Activated CD4-positive, alpha-beta T cell treated with anti-CD3 and anti-CD28 coated beads, Interleukin-2, Interleukin-4, amounts not matched to agents 100 ng/mL and 50 ng/mL, durations not matched to agents 16 hours and 8 hours (primary cell): ENCODE data around the gene EPN3.

Experiments
- DNase-seq: peaks from one replicate; pipeline ENCODE4 v3.0.0-alpha.2; 2020; ENCODE audit warnings: low spot score

EPN3 gene

GRCh38 chr17:50534979-50535326 lies 2.4 kb downstream of the EPN3 start:
- DNase-seq = no peak

GRCh38 chr17:50535407-50535806 lies 2.9 kb downstream of the EPN3 start:
- DNase-seq = no peak

- DNase-seq = no peak
These were observed 4.4 kb downstream of the EPN3 start for GRCh38 chr17:50536683-50537646.

DNA sequence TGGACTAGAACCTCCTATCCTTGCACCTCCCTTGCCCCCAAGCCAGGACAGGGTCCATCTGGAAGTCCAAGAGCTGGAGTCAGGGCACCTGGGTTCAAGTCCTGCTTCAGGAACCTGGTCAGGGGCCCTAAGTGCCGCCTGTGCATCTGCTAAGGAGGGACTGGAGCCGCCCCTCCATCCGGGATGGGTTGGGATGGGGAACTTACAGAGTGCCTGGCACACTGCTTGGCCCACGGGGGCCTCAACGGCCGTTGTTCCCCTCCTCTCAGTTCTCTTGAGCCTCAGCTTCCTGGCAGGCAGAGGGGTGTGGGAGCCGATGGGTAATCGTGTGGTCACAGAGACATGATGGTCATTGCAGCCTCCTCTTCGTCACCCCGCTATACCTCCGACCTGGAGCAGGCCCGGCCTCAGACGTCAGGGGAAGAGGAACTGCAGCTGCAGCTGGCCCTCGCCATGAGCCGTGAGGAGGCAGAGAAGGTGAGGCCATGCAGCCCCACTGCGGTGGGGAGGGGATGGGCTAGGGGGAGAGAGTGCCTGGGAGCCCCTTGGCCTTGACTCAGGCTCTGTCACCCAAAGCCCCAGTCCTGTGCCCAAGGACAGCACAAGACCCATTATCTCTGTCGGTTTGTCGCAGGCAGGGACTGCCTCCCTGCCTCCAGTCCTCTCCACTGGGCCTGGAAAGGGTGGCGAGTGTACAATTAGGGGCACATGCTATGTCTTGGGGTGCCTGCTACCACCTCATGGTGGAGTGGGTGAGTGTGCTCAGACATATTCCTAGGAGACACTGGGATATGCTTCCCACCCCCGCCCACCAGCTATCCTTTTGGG lies 5.4 kb downstream of the EPN3 start:
- no peak for DNase-seq

DNA sequence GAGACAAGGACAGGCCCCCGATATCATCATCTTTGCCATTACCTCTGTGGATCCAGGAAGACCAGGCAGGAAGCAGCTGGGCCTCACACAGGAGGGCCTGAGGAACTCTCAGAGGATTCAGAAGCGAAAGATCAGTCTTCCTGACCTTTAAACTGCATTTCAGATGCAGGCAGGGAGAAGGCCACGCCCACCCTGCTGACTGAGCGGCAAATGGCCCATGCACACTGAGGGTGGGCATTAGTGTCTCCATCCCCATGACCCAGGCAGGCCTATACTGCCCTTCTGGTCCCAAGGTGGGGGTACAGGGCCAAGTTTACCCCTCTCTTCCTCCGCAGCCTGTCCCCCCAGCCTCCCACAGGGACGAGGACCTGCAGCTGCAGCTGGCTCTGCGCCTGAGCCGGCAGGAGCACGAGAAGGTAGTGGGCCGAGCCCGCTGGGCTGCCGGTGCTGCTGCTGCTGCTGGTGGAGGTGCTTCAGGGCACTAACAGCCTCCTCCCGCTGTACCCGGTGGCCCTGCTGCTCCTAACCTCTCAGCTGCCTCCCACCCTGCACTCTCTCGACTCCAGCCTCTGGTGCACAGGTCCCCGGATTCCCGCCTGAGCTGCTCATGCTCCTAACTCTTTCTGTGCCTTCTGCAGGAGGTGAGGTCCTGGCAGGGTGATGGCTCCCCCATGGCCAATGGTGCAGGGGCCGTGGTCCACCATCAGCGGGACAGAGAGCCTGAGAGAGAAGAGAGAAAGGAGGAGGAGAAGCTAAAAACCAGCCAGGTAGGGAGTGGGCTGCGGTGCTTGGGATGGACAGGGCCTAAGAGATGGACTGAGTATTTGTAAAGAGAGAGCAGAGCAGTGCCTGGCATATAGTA lies 6.2 kb downstream of the EPN3 start:
- no peak for DNase-seq

- DNase-seq = no peak
These were observed 7.4 kb downstream of the EPN3 start for GRCh38 chr17:50539762-50540559.

DNA sequence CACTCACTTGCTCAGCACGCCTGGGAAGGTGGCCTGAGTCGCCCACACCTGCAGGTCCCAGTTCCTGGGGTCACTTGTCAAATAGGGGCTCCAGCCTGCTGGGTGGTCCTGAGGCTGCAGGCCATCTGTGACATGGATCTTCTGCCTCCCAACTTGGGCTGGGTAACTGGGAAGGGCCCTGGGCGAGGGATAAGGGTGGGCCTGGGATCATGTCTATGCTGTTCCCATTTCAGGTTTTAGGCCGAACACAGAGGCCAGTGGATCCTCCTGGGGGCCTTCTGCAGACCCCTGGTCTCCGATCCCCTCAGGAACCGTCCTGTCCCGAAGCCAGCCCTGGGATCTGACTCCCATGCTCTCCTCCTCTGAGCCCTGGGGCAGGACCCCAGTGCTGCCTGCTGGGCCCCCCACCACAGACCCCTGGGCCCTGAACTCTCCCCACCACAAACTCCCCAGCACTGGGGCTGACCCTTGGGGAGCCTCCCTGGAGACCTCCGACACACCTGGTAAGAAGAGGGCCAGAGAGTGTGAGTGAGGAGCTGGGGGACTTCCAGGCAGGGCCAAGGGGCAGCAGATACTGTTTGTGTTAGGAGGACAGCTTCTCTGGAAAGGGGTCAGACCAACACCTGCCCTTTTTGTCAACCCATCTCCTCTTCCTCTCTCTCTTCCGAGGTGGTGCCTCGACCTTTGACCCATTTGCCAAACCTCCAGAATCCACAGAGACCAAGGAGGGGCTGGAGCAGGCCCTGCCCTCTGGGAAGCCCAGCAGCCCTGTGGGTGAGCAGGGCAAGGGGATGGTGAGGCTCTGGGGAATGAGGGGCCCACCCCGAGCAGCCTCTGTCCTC lies 8.2 kb downstream of the EPN3 start:
- no peak for DNase-seq

GRCh38 chr17:50541402-50541715 lies 8.8 kb downstream of the EPN3 start:
- DNase-seq = no peak

DNA sequence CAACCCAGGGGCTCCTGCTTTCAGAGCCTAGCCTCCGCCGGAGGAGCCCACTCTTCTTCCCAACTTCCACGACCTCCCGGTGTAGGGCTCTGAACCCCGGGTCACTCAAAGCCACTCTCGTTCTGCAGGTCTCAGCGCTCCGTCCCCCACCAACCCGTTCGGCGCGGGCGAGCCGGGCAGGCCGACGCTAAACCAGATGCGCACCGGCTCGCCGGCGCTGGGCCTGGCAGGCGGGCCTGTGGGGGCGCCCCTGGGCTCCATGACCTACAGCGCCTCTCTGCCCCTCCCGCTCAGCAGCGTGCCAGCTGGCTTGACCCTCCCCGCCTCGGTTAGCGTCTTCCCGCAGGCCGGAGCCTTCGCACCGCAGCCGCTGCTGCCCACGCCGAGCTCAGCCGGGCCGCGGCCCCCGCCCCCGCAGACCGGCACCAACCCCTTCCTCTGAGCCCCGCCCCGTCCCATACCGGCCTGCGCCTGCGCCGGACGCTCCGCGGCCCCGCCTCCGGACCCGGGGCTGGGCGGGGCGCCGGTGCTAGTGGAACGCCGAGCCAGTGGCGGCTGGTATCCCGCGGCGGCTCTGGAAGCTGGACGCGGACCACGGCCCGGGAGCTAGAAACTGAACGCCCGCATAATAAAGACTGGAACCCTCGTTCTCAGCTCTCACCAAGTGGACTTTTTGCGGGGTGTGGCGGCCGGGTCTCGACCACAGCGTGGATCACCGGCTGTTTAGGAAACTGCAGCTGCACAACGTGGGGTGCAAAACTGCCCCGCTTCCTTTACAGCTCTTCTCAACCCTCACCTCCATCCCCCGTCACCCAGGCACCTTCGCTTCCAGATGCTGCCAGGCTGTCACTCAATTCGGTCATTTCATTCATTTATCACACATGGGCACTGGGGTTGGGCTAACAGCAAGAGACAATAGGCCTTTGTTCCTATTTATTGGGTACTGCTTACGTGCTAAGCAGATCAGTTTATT lies 9.5 kb downstream of the EPN3 start:
- DNase-seq = peak; percentile 80

DNA sequence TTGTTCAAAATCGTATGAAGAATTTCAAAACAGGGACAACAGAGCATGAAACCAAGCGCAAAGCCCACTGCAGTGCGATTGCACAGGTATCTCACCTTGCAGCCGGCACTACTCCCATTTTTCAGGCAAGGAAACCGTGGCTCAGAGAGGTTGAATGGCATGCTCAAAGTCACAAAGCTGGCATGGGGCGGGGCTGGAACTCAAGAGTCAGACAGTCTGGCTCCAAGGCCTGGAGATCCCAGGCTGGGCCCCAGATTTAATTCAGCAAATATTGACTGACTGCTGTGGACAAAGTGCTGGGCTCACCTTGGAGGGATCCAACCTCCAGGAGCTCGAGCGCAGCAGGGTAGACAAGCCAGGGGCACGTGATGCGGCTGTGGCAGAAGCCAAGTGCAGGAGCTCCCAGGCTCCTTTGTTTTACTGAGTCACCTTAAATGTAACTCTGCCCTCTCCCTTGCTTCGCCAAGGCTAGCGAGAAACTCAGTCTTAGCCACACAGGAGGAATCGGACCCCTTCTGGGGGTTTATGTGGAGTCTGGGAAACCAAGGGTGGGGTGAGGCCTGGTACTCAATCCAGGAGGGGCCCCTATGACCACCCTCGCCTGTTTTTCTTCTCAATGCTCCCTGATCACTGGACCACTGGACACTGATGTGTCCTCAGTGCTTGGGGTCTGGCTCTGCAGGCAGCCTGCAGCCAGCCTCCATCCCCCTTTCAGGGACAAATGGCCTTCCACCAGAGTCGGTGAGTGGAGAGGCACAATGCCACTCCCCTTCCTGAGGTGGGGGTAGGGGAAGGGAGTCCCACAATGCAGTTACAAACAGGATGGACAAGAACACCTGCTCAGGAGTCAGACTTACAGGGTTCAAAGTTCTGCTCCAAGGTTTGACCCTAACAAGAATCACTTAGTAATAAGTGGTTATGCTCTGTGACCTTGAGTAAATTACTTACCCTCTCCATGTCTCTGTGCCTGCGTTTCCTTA lies 10.6 kb downstream of the EPN3 start:
- DNase-seq = no peak

GRCh38 chr17:50544516-50544915 lies 12.0 kb downstream of the EPN3 start:
- no peak for DNase-seq

DNA sequence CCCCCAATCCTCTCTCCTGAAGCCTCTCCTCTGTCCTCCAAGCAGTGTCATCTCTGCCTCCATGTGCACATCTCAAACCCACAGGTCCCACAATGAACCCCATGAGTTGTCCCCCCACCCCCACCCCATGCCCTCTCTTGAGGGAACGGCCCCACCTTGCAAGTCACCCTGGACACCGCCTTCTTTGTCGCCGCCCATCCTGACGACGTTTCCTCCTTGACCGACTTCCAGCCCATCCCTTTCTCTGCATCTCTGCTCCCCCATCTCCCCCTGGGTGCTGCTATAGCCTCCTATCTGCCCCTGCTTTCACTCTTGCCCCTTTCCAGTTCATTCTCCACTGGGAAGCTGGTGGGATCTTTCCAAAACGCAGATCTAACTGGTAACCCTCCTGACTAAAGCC lies 12.8 kb downstream of the EPN3 start:
- DNase-seq = no peak

DNA sequence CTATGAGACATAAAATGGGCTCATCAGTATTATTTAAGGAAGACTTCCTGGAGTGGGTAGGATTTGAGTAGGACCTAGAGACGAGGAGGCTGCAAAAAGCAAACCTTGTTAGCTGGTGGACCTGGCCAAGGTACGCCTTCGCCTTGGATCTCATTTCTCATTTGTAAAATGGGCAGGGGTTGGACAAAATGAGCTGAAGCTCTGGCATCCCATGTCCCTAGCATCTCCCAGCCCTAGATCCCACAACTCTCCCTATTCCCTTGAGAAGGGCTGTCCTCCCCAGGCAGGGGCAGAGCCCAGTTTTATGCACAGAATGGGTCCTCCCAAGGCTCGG lies 14.1 kb downstream of the EPN3 start:
- DNase-seq = no peak

- DNase-seq = peak; percentile 91
These were observed 14.7 kb downstream of the EPN3 start, which contains the start of gene SPATA20 for GRCh38 chr17:50547035-50547735. SPATA20 (plus strand) TSS chr17:50547174; CDS start chr17:50547209, 35 bp downstream.

DNA sequence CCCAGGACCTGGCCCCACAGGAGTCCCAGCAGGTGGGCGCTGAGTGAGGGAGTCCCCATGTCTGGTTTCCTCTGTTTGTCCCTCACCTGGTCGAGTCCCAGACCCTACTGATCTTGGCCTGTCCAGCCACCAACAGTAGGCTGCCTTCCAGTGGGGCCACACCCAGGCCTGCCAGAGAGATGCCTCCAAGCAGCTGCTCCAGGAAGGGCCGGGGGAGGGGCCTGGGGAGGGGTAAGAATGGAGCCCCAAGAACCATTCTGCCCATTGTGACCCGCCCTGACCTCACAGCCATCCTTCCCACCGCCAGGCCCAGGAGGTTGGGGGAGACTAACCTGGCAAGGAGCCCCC lies 15.2 kb downstream of the EPN3 start:
- DNase-seq = no peak

GRCh38 chr17:50548831-50549230 lies 16.3 kb downstream of the EPN3 start:
- no peak for DNase-seq

DNA sequence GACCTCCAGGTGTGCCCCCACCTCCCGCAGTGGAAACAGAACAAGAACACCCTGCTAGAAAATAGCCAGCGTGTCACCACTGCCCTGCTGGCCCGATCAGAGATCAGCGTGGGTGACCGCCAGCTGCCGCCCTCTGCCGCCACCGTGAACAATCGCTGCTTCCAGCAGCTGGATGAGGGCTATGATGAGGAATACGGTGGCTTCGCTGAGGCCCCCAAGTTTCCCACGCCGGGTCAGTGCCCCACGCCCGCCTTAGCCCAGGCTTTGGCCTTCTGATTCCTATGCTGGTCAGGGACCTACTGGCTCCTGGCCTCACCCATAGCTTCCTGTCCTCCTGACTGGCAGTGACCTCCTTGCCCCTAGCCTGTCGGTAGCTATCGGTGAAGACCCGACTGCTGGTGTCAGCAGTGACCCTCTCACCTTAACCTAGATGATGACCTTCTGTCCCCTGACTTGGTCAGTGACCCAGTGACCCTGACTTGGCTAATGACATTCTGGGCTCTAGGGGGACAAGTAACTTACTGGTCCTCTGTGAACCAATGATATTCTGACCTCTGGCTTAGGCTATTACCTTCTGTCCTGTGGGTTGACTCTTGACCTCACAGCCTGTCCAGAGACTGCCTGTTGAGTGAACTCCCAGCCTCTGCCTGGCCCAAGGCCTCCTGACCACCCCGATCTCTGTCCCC lies 16.9 kb downstream of the EPN3 start:
- no peak for DNase-seq
